Astrocyte (in vitro differentiated cells and primary cell): Measurements from ENCODE around the gene CDK11A. TPM values are rescaled to one million over a fixed set of nuclear protein-coding genes. Genes with fewer than 3 reads are reported as not detected.
"Not testable (repeated sequence)": the region's sequence is repeated elsewhere in the genome, so short reads cannot be mapped to it uniquely, and the experiment has no call there.

Source experiments
- DNase-seq: peaks from one replicate; pipeline ENCODE4 v3.0.0-alpha.2; 2010; ENCODE audit warnings: low read depth
- FAIRE-seq: peaks from 2 replicates; lab custom pipeline; 2011; peaks lifted over from hg19 to GRCh38; lab: Jason Lieb, UNC
- H2AFZ ChIP-seq: 2 replicates; pipeline ENCODE4 v1.6.0; 2012; ENCODE audit warnings: low read depth, low read length, inconsistent platforms
- H3K27ac ChIP-seq: 2 replicates; pipeline ENCODE4 v1.5.1; 2011; ENCODE audit warnings: low read depth, low read length, inconsistent platforms
- H3K27me3 ChIP-seq: 2 replicates; pipeline ENCODE4 v1.6.0; 2011; ENCODE audit warnings: low read length, inconsistent platforms; ENCODE audit not compliant: insufficient read depth
- H3K36me3 ChIP-seq: 2 replicates; pipeline ENCODE4 v1.5.1; 2011; ENCODE audit warnings: low read length, inconsistent platforms; ENCODE audit not compliant: insufficient read depth
- H3K4me1 ChIP-seq: 2 replicates; pipeline ENCODE4 v1.5.1; 2011; ENCODE audit warnings: low read length, inconsistent platforms; ENCODE audit not compliant: insufficient read depth
- H3K4me2 ChIP-seq: 2 replicates; pipeline ENCODE4 v1.6.0; 2012; ENCODE audit warnings: low read length, inconsistent platforms
- H3K4me3 ChIP-seq: 2 replicates; pipeline ENCODE4 v1.5.1; 2011; ENCODE audit warnings: low read depth, mild to moderate bottlenecking, low read length, inconsistent platforms; ENCODE audit not compliant: insufficient read depth
- H3K79me2 ChIP-seq: 2 replicates; pipeline ENCODE4 v1.6.0; 2012; ENCODE audit warnings: mild to moderate bottlenecking, low read length, inconsistent platforms; ENCODE audit not compliant: insufficient read depth
- H3K9ac ChIP-seq: 2 replicates; pipeline ENCODE4 v1.6.0; 2012; ENCODE audit warnings: mild to moderate bottlenecking, low read length, inconsistent platforms
- H3K9me3 ChIP-seq: 2 replicates; pipeline ENCODE4 v1.5.1; 2012; ENCODE audit warnings: low read depth, mild to moderate bottlenecking, low read length, inconsistent platforms; ENCODE audit not compliant: insufficient read depth
- H4K20me1 ChIP-seq: 2 replicates; pipeline ENCODE4 v1.6.0; 2012; ENCODE audit warnings: low read length, inconsistent platforms; ENCODE audit not compliant: insufficient read depth
- H3K27ac Mint-ChIP-seq: one replicate; pipeline ENCODE4 v1.8.0; 2021; ENCODE audit warnings: mild to moderate bottlenecking, mixed read lengths; ENCODE audit not compliant: unreplicated experiment
- H3K27me3 Mint-ChIP-seq: one replicate; pipeline ENCODE4 v1.8.0; 2021; ENCODE audit warnings: low read depth, mixed read lengths; ENCODE audit not compliant: unreplicated experiment
- H3K36me3 Mint-ChIP-seq: one replicate; pipeline ENCODE4 v1.8.0; 2021; ENCODE audit warnings: low read depth, mixed read lengths; ENCODE audit not compliant: unreplicated experiment
- H3K4me1 Mint-ChIP-seq: one replicate; pipeline ENCODE4 v1.8.0; 2021; ENCODE audit warnings: low read depth, mixed read lengths; ENCODE audit not compliant: unreplicated experiment
- H3K4me3 Mint-ChIP-seq: one replicate; pipeline ENCODE4 v1.8.0; 2021; ENCODE audit warnings: mild to moderate bottlenecking, moderate library complexity, mixed read lengths; ENCODE audit not compliant: unreplicated experiment
- H3K9me3 Mint-ChIP-seq: one replicate; pipeline ENCODE4 v1.8.0; 2021; ENCODE audit warnings: mild to moderate bottlenecking, mixed read lengths; ENCODE audit not compliant: unreplicated experiment
- EZH2 ChIP-seq: IDR thresholded peaks from 2 replicates; pipeline ENCODE4 v1.6.1; 2012; ENCODE audit warnings: mild to moderate bottlenecking, low read length, inconsistent platforms; ENCODE audit not compliant: insufficient read depth
- total RNA-seq: library from RNA; stranded (reverse); gene quantifications from 2 replicates; pipeline ENCODE4 v1.2.1, GENCODE V29; 2021
- TF ChIP-seq, protein P1 (sequence below): IDR thresholded peaks from 2 replicates; pipeline ENCODE4 v1.5.1; 2011; ENCODE audit warnings: low read depth, mild to moderate bottlenecking, inconsistent platforms, low read length, moderate library complexity; ENCODE audit not compliant: insufficient read depth

The CDK11A gene
- total RNA-seq, 1 donor from 2014 or later, result 30.3 TPM

DNA sequence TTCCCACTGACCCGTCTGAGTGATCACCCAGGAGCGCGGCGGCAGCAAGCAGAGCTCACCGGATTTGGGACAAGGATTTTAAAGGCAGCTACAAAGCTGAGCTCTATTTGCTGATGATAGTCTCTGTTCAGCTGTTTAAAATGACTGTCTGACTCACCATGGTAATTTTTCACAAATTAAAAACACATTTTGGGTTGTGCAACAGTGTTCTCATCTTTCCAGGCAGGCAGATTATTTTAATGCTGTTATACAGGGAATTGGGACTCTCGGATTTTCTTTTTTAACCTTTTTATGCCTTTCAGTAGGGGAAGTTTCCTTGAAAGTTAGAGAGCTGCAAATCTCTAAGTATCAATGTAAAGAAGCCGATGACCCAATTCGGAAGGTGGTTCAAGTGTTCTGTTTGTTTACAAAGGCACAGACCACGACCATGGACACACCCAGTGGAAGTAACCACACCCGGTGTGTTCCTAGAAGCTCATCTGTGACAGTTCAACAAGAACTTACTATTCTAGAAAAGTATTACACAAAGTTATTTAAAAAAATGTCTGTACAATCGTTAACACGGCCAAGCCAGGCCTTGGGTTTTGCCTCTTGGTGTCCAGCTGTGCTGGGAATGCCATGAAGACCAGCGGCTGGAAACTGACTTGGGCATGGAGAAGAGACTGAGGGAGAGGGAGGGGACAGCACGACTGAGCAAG, 4.3 kb upstream of the CDK11A start:
- not testable (repeated sequence) for H3K4me1 ChIP-seq, H3K27ac ChIP-seq, H3K9me3 Mint-ChIP-seq, H3K27me3 ChIP-seq, H4K20me1 ChIP-seq, H2AFZ ChIP-seq, H3K27me3 Mint-ChIP-seq, H3K4me3 Mint-ChIP-seq, DNase-seq, H3K9me3 ChIP-seq, H3K4me2 ChIP-seq, H3K4me1 Mint-ChIP-seq, H3K9ac ChIP-seq, H3K36me3 ChIP-seq, H3K79me2 ChIP-seq, H3K4me3 ChIP-seq, H3K36me3 Mint-ChIP-seq, H3K27ac Mint-ChIP-seq
- peak; percentile 69 for FAIRE-seq

DNA sequence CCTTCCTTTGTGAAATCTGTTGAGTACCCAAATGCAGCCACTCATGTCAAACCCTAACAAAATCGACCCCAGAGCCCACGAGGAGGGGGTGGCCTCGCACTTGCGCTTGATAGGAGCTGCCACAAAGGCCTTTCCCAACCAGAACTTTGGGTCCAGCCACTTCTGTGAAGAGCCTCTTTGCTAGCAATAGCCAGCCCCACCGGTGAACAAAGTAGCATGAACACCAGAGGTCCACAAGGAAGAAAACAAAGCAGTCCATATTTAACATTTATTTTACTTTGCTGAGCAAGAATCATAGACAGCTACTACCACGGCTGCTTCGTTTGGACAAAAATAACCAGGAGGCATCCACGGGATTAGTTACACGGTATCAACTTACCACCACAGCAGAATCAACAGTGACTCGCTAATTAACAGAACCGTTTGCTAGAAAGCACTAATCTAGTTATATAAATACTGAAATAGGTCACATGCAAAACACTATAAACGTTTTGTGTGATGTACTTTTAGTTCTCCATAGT, 3.0 kb upstream of the CDK11A start:
- not testable (repeated sequence) for H3K4me3 Mint-ChIP-seq, H3K9ac ChIP-seq, H3K27me3 Mint-ChIP-seq, H2AFZ ChIP-seq, H3K36me3 Mint-ChIP-seq, H3K9me3 ChIP-seq, H3K9me3 Mint-ChIP-seq, H3K27me3 ChIP-seq, H3K4me1 ChIP-seq, H3K27ac Mint-ChIP-seq, H3K4me1 Mint-ChIP-seq, H3K79me2 ChIP-seq, DNase-seq, FAIRE-seq, H4K20me1 ChIP-seq, H3K27ac ChIP-seq, H3K36me3 ChIP-seq, H3K4me3 ChIP-seq
- peak overlapping the region; percentile 22 for H3K4me2 ChIP-seq

DNA sequence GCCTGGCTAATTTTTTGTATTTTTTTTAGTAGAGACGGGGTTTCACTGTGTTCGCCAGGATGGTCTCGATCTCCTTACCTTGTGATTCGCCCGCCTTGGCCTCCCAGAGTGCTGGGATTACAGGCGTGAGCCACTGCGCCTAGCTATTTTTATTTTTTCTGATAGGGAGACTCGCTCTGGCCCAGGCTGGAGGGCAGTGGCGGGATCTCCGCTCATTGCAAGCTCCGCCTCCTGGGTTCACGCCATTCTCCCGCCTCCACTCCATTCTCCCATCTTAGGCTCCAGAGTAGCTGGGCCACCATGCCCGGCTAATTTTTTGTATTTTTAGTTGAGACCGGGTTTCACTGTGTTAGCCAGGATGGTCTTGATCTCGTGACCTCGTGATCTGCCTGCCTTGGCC, 1.9 kb upstream of the CDK11A start:
- not testable (repeated sequence) for H3K4me1 Mint-ChIP-seq, H3K4me3 Mint-ChIP-seq, FAIRE-seq, DNase-seq, H2AFZ ChIP-seq, H3K27me3 ChIP-seq, H3K36me3 Mint-ChIP-seq, H3K9me3 ChIP-seq, H3K27ac Mint-ChIP-seq, H3K9me3 Mint-ChIP-seq, H3K9ac ChIP-seq, H4K20me1 ChIP-seq, H3K4me2 ChIP-seq, H3K27me3 Mint-ChIP-seq, H3K4me1 ChIP-seq, H3K36me3 ChIP-seq, H3K4me3 ChIP-seq, H3K27ac ChIP-seq
- peaks cover 11% of the 10 kb centered on the region for H3K79me2 ChIP-seq

DNA sequence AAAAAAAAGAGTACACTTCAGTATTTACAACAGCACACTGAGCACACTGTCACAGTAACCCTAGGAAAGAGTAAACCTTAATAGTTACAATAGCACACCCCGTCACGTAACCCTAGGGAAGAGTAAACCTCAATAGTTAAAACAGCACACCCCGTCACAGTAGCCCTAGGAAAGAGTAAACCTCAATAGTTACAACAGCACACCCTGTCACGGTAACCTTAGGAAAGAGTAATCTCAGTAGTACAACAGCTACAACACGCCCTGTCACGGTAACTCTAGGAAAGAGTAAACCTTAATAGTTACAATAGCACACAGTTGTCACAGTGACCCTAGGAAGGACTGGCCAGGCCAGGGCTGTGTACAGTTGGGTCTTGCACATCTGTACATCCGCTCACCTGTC, 3.0 kb downstream of the CDK11A start:
- Histone ChIP-seq H3K9ac (no peak overlapping the region), H3K27ac (no peak overlapping the region), H3K4me3 (no peak overlapping the region), H3K36me3 (peaks cover 17% of the 10 kb centered on the region), H3K27me3 (no peaks in the 10 kb centered on the region), H3K4me2 (no peak overlapping the region), H3K4me1 (no peaks in the 10 kb centered on the region), H3K9me3 (no peaks in the 10 kb centered on the region), H3K79me2 (peaks cover 16% of the 10 kb centered on the region), H4K20me1 (no peaks in the 10 kb centered on the region), H2AFZ (no peak overlapping the region)
- TF ChIP-seq EZH2, result no peak
- TF ChIP-seq, protein P1, sequence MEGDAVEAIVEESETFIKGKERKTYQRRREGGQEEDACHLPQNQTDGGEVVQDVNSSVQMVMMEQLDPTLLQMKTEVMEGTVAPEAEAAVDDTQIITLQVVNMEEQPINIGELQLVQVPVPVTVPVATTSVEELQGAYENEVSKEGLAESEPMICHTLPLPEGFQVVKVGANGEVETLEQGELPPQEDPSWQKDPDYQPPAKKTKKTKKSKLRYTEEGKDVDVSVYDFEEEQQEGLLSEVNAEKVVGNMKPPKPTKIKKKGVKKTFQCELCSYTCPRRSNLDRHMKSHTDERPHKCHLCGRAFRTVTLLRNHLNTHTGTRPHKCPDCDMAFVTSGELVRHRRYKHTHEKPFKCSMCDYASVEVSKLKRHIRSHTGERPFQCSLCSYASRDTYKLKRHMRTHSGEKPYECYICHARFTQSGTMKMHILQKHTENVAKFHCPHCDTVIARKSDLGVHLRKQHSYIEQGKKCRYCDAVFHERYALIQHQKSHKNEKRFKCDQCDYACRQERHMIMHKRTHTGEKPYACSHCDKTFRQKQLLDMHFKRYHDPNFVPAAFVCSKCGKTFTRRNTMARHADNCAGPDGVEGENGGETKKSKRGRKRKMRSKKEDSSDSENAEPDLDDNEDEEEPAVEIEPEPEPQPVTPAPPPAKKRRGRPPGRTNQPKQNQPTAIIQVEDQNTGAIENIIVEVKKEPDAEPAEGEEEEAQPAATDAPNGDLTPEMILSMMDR, result no peak
- no peaks in the 10 kb centered on the region for H3K9me3 Mint-ChIP-seq
- no peak overlapping the region for H3K4me3 Mint-ChIP-seq
- DNase-seq, result no peak
- no peak overlapping the region for H3K27ac Mint-ChIP-seq
- peaks cover under 1% of the 10 kb centered on the region for H3K4me1 Mint-ChIP-seq
- H3K36me3 Mint-ChIP-seq, result peaks cover 4% of the 10 kb centered on the region
- FAIRE-seq, result no peak
- H3K27me3 Mint-ChIP-seq, result no peaks in the 10 kb centered on the region

DNA sequence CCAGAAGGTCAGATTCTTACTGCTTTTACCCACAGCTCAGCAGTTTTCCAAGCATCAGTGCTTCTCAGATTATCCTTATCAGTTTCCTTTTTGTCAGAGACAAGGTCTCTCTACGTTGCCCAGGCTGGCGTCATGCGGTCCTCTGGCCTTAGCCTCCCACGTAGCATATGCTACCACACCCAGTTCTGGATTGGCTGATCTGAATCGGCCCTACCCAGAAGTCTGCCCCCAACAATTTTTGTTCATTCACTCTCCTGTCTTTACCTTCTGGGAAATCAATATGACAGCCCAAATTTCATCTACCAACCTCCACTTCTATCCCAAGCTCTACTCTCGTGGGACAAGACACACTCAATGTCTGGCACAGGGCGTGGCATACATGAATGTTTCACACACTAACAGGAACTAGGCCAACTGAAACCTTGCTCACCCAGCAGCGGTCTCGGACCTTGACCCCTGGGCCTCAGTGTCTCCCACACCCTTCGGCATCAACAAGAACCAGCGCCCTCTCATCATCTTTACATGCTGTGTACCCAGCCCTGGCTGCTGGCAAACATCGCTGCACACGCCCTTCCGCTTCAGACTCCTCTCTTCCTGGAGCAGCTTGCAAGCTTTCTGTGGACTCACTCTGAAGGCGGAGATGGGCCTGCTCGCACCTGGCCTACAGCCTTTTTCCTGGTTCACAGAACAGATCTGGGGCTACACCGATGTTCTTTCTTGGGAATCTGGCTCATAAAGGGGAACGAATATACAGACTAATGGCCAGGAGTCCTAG, 8.9 kb downstream of the CDK11A start:
- not testable (repeated sequence) for H3K9me3 Mint-ChIP-seq, H3K79me2 ChIP-seq, H3K27me3 Mint-ChIP-seq, H3K9me3 ChIP-seq, H3K4me3 Mint-ChIP-seq, H3K4me1 ChIP-seq, DNase-seq, H3K4me3 ChIP-seq, H3K27ac Mint-ChIP-seq, H3K9ac ChIP-seq, H3K27me3 ChIP-seq, H3K4me2 ChIP-seq, H3K4me1 Mint-ChIP-seq, H2AFZ ChIP-seq, H3K36me3 Mint-ChIP-seq, H4K20me1 ChIP-seq, FAIRE-seq, H3K27ac ChIP-seq
- peaks cover 16% of the 10 kb centered on the region for H3K36me3 ChIP-seq
